Activated CD4-positive, alpha-beta T cell treated with anti-CD3 and anti-CD28 coated beads, Interleukin-2, amount 50 U/mL, for 16 hours (primary cell): ENCODE results near the gene COL6A5.
A peak's percentile ranks its signal among the peaks of the same experiment; 100 is the strongest.
"Not testable (repeated sequence)": the region's sequence is repeated elsewhere in the genome, so short reads cannot be mapped to it uniquely, and the experiment has no call there.

Experiments
- DNase-seq: peaks from one replicate; pipeline ENCODE4 v3.0.0-alpha.2; 2020

COL6A5 gene, protein sequence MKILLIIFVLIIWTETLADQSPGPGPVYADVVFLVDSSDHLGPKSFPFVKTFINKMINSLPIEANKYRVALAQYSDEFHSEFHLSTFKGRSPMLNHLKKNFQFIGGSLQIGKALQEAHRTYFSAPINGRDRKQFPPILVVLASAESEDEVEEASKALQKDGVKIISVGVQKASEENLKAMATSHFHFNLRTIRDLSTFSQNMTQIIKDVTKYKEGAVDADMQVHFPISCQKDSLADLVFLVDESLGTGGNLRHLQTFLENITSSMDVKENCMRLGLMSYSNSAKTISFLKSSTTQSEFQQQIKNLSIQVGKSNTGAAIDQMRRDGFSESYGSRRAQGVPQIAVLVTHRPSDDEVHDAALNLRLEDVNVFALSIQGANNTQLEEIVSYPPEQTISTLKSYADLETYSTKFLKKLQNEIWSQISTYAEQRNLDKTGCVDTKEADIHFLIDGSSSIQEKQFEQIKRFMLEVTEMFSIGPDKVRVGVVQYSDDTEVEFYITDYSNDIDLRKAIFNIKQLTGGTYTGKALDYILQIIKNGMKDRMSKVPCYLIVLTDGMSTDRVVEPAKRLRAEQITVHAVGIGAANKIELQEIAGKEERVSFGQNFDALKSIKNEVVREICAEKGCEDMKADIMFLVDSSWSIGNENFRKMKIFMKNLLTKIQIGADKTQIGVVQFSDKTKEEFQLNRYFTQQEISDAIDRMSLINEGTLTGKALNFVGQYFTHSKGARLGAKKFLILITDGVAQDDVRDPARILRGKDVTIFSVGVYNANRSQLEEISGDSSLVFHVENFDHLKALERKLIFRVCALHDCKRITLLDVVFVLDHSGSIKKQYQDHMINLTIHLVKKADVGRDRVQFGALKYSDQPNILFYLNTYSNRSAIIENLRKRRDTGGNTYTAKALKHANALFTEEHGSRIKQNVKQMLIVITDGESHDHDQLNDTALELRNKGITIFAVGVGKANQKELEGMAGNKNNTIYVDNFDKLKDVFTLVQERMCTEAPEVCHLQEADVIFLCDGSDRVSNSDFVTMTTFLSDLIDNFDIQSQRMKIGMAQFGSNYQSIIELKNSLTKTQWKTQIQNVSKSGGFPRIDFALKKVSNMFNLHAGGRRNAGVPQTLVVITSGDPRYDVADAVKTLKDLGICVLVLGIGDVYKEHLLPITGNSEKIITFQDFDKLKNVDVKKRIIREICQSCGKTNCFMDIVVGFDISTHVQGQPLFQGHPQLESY (N-terminal part only)

DNA sequence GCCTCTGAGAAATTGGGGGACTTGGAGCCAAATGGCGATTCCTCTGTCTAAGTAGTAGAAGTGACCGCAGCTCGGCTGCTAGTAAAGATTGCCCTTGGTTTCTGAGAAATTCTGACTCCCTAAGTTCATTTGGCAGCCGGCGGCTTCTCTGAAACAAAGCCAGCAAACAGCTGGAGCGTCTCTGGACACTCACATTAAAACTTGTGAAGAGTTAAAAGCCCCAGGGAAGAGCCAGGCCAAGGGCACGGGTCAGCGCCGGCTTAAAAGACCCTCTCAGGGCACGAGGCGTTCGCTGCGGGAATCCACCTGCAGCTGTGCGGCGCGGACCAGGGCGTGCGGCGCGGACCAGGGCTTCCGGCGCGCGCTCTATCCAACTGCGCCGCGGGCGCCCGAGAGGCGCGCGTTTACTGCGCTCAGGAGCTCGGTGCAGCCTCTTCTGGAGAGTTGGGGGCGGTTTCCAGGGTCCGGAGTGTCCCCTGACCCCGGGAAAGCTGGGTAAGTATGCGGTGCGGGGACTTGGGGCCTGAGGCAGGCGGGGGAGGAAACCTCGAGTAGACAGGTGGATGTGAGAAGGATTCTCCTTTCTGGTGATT is at the start of gene COL6A5:
TSS of gene COL6A5 (plus strand) at position 186 of the 593 bp plus-strand sequence. CDS start 27,967 bp downstream, outside the sequence.
- DNase-seq = no peak

DNA sequence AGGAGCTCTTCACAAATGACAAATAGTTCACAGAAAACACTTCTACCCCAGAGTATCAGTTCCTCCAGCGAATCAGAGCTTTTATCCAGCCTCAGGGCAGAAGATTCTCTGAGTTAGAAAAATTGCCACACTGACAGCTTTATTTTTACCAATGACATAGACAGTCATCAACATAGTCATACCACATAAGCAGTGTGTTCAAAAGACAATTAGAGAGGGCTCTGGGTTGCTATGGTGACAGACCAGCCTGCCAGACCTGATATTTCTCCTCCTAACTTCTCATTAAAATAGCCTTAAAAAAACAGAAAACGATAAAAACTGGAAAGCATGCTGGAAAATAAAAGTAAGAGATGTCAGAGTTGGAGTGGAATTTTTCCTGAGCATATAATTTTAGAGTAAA is 45.9 kb upstream of the COL6A5 start:
- no peak for DNase-seq

DNA sequence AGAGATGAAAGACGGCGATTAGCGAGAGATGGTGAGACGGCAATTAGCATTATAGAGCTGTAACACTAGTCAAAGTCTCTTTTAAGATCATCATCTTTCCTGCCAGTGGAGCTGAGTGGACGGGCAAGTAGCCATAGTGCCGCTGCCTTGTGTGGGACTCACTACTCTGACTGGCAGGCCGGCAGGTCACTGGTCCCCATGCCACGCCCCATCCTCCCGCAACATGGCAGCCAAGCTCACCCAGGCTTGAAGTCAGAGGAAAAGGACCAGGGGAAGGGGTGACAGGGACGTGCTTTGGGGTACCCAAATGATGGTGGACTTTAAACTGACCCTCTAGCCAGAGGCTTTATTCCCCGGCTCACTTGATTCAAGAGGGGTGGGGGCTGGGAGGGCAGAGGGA is 44.6 kb upstream of the COL6A5 start:
- no peak for DNase-seq

DNA sequence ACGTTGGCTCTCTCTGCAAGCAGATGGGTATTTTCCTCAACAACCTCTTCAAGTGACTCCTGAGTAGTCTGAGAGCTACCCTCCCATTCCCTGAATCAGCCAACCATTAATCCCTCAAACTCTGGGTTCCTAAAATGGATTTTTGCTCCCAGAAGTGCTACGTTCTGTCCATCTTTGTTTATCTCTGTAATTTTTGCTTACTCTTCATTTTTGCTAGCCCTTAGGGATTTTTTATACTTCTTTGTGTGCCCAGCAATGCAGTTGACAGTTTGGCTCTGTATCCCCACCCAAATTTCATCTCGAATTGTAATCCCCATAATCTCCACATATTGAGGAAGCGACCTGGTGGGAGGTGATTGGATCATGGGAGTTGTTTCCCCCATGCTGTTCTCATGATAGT is 35.4 kb upstream of the COL6A5 start:
- DNase-seq = no peak

DNA sequence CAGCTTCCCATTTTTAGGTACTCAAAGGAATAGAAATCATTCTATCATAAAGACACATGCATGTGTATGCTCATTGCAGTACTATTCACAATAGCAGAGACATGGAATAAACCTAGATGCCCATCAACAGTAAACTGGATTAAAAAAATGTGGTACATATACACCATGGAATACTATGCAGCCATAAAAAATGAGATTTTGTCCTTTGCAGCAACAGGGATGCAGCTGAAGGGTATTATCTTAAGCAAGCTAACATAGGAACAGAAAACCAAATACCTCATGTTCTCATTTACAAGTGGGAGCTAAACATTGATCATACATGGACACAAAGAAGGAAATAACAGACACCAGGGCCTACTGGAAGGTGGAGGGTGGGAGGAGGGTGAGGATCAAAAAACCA is 33.1 kb upstream of the COL6A5 start:
- DNase-seq = no peak

DNA sequence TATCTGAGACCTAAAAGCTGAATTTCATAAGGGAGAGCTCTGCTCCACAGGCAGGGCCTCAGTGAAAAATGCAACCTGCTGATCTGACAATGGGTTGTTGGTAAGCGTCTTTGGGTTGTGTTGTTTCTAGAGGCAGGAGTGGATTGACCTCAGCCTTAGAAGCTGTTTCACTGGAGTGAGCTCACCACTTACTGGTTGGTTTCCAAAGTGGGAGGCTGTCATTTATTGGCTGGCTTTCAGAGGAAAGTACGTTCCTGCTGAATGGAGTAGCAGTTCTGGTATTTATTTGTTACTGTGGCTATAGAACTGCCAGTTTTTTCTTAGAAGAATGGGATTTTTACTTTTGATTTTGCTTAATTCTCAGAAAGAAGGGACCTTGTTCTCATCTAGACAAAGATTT is 29.3 kb upstream of the COL6A5 start:
- no peak for DNase-seq

DNA sequence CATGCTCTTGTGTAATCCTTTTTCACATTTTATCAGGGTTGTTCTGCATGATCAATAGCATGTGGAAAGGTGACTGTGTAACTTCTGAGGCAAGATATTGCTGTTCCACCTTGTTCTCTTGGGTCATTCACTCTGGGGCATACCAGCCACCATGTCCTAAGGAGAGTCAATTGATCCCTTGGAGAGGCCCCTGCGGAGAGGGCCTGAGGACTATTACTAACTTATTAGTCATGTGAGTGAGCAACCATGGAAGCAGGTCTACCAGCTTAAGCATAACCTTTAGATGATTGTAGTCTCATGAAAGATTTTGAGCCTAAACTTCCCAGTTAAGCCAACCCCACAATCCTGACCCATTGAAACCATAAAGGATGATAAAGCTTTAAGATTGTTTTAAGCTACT is 22.0 kb upstream of the COL6A5 start:
- DNase-seq = no peak

DNA sequence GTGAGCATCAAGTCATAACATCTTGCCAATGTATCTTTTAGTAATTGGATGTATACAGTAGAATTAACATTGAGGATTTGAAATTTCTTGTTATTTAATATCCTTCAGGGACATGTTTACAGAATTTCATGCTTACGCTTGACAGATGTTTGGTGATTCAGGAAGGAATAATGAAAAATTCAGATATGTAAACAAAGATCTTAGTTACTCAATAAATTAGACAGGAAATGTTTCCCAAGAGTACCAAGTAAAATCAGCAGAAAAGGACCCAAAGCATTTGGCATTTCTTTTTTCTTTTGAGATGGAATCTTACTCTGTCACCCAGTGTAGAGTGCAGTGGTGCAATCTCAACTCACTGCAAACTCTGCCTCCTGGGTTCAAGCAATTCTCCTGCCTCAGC is 4.7 kb upstream of the COL6A5 start:
- DNase-seq = no peak

DNA sequence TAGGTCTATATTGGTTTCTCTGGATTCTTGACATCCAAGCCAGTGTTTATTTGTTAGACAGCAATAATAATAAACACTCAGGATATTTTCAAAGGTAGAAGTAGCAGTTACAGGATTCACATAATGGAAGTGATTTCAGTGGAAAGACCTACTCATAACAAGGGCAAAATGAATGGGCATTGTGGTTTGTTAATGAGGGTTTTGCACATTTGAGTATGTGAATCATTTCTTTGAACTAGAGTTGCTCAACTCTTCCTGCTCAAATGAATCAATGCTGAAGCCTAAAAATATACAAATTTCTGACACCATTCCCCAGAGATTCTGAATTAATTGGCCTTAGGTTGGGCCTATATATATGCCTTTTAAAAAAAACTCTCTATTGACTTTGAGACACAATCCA is 4.1 kb upstream of the COL6A5 start:
- DNase-seq = peak; percentile 75

DNA sequence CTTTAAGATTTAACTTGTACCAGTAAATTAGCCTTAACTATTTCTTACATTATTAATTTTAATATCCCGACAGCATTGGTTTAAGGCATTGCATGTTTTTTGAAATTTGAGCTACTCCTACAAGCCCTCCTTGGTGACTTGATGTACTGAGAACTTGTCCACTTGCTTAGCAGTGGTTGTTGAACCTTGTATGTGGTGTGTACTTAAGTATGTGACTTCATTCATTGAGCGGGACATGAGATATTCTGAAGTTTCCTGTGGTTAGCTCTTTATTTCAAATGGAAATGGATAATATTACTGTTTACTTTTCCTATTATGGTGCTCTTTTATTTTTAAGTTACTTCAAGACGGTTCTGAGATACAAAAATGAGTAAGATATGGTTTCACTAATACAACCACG is 3.6 kb upstream of the COL6A5 start:
- peak; percentile 31 for DNase-seq

DNA sequence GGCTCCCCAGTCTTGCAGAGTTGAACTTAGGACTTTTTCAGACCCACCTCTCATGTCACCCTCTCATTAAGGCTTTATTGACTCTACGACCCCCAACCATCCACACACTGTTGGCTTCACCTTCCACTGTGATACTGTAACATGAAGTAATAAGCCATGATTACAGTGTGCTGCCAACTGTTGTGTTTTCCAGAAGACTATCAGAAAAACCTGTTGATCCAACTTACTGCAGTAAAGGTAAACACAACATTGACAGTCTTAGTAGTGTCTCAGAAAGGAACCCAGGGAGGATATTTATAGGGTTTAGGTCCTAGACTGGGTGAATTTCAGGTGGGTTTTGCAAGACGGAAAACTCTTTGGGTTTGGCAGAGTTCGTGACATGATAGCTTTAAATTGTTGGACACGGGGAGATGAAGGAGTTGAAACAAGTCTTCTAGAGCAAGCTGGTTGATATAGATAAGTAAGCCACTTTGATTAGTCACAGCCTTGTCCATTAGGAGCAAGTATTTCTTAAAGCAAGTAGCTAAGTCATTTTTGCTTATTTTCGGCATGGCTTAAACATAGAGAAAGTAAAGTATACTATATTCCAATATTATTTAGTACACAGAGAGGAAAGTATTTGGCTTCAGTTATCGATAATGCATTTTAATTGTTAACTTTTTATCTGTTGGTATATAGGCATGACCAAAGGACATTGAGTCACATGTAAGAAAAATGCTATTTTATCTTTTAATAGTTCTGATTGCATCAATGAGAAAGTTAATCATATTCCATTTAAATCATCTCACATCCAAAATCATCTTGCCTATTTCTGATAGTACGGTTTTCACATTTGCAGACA is 2.4 kb upstream of the COL6A5 start:
- DNase-seq = no peak

DNA sequence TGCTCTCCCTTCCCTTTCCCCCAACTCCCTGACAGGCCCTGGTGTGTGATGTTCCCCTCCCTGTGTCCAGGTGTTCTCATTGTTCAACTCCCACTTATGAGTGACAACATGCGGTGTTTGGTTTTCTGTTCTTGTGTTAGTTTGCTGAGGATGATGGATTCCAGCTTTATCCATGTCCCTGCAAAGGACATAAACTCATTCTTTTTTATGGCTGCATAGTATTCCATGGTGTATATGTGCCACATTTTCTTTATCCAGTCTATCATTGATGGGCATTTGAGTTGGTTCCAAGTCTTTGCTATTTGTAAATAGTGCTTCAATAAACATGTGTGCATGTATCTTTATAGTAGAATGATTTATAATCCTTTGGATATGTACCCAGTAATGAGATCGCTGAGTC is 2.8 kb downstream of the COL6A5 start:
- DNase-seq = not testable (repeated sequence)

DNA sequence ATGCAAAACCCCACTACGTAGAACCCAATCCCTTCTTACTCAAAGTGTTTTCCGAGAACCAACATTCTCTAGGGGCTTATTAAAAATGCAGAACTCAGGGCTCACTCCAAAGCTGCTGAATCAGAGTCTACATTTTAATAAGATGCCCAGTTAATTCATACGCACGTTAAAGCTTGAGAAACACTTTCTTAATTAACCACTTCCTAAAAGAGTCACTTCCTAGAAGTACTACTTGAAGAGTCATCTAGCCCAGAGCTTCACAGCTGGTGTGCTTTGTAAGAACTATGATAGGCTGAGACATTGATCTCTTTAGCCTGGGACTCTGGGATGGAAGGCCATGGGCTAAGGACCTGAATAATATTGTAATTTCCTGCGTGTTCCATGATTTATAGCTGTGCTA is 9.0 kb downstream of the COL6A5 start:
- peak; percentile 42 for DNase-seq

DNA sequence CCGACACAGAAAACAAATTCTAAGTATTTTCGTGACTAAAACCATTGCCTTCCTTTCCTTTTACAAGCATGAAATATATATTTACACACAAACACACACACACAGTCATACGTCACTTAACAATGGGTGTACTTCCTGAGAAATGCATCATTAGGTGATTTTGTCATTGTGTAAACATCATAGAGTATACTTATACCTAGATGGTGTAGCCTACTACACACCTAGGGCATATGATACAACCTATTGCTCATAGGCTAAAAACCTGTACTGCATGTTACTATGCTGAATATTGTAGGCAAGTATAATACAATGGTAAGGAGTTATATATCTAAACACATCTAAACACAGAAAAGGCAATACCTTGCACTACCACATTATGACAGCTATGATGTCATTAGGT is 28.6 kb downstream of the COL6A5 start:
- no peak for DNase-seq

DNA sequence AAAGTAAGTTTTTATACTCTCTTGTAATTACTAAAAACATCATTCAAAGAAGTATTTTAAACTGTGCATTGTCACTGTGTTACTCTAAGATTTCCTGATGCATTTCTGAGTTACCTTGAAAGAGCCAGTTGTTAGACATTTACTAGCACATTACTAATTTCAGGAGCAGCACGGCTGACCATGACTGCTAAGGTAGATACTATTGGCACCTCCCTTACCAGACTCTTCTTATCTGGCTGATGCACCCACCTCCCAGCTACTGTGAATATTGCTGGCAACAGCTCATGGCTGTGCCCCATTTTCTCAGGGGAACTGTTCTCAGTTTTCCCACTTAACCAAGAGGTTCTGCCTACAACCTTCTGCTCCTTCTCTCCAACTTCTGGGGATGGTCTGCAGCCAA is 29.4 kb downstream of the COL6A5 start:
- no peak for DNase-seq

DNA sequence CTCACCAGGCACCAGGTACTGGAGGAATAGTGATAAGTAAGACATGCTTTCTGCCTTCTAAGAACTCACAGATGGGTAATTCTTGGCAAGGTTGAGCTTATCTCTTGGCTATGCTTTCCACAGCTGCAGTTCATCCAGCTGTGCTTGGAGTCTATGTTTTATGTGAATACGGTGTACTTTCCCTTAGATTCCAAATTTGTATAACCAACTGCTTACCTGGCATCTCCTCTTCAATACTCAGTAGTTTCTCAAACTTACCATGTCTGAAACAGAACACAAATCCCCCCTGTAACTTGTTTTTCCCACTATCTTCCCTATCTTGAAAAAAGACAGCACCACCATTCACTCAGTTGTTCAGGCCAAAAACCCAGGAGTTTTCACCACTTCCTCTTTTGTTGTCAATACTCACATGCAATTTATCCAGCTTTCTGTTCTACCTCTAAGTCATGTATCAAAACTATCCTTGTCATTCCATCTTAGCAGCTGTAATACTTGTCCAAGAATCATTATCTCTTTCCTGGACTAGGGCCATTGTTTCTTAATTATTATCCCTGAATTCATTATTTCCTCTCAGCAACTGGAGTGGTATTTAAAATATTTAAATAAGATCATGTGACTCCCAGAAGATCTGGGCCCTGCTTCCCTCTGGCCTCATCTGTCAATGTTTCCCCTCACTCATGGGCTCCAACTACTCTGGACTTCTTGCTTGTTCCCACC is 32.6 kb downstream of the COL6A5 start:
- DNase-seq = no peak

DNA sequence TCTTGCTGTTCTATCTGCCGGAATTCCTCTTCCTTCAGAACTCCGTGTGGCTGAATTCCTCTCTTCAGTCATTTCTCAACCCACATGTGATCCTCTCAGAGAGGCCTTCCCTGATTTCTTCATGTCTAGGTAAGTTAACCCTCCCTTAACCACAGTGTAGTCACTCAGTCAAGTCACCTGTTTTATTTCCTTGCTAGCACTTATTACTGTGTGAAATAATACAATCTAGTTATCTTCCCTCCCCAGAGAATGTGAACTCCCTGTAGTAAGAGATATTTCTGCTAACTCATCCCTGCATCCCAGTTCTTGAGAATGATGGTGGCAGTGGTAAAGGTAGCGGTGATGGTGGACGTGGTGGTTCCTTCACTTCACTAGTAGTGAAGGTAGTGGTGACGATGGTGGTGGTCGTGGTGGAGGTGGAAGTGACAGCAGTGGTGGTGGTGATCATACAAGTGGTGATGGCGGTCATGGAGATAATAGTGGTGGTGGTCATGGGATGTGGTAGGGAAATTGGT is 33.3 kb downstream of the COL6A5 start:
- DNase-seq = no peak

DNA sequence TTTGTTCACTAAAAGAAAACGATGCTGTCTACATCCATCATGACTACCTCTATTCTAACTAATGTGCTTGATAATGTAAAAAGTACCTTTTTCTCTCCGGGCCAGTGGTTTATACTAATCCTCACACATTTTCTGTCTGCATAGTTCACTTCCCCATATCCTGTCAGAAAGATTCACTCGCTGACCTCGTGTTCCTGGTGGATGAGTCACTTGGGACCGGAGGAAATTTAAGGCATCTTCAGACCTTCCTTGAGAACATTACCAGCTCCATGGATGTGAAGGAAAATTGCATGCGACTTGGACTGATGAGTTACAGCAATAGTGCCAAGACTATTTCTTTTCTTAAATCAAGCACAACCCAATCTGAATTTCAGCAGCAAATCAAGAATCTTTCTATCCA is 33.8 kb downstream of the COL6A5 start:
- no peak for DNase-seq

DNA sequence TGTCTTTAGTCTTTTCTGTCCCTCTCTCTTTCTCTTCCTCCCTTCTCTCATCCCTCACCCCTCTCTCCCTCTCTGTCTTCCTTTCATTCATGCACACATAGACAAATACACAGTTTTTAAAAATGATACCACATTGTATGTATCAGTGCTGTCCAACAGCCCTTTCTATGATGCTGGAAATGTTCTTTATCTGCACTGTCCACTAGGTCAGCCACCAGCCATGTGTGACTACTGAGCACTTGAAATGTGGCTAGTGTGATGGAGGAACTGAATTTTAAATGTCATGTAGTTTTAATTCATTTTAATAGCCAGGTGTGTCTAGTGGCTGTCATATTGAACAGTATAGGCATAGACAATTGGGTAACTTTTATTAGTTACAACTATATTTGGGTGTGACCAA is 34.9 kb downstream of the COL6A5 start:
- DNase-seq = no peak

DNA sequence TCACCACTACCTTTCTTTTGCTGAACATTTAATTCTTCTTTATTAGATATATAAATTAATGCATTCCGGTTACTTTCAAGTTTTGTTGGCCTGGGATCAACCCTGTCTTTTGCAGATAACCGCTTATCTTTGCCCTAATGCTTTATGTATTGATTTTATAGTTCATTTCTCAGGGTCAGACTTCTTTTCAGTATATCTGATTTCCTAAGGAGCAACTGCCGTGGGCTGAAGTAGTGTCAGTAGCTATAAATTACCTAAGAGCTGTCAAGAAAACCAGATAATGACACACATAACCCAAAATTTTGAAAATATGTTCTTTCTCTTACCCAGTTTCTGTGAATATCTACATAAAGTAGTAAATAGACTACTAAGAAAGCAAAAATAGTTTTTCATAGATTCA is 38.0 kb downstream of the COL6A5 start:
- no peak for DNase-seq

DNA sequence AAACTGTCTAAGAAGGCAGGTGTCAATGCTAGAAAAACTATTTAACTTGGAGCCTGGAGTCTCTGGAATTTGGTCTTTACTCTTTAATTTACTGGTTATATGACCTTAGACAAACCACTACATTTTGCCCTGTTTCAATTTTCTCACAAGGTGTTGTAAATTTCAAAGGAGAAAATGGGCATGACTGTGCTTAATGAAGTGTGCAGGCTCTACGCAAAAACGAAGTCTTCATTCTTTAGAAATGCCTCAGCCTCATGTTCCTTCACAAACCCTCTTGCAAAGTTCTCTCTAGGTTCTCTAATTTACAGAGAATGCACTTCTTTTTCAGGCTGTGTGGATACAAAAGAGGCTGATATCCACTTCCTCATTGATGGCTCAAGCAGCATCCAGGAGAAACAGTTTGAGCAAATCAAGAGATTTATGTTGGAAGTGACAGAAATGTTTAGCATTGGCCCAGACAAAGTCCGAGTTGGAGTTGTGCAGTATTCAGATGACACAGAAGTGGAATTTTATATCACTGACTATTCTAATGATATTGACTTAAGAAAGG is 39.1 kb downstream of the COL6A5 start:
- DNase-seq = no peak
